ENCODE results near the gene CDCP2.

DNA sequence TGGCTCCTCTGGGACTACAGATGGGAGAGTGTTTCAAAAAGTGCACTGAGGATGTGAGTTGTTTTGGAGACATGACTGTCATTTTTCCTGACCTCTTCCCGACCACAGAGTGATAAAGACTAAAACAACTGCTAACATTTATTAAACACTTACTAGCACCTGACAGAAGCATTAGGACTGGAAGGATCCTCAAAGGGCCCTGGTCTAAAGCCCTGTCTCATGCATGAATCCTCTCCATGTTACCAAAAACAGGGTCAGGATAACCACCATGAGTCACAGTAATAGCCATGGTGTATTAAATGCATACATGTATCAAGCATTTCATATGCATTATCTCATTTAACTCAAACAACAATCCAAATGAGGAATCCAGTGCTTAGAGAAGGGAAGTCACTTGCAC, 35.5 kb upstream of the CDCP2 start:
- TF ChIP-seq, protein P1, sequence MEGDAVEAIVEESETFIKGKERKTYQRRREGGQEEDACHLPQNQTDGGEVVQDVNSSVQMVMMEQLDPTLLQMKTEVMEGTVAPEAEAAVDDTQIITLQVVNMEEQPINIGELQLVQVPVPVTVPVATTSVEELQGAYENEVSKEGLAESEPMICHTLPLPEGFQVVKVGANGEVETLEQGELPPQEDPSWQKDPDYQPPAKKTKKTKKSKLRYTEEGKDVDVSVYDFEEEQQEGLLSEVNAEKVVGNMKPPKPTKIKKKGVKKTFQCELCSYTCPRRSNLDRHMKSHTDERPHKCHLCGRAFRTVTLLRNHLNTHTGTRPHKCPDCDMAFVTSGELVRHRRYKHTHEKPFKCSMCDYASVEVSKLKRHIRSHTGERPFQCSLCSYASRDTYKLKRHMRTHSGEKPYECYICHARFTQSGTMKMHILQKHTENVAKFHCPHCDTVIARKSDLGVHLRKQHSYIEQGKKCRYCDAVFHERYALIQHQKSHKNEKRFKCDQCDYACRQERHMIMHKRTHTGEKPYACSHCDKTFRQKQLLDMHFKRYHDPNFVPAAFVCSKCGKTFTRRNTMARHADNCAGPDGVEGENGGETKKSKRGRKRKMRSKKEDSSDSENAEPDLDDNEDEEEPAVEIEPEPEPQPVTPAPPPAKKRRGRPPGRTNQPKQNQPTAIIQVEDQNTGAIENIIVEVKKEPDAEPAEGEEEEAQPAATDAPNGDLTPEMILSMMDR (IDR thresholded peaks at IDR 0.05), result no peak
- no peak for TF ChIP-seq ZFX (IDR thresholded peaks at IDR 0.05; ENCODE audit: borderline replicate concordance)

Data from 22Rv1 (cell line).